H1 (cell line): ENCODE data around the gene CYP1A1. TPM values are rescaled to one million over a fixed set of nuclear protein-coding genes. Genes with fewer than 3 reads are reported as not detected.

ENCODE experiments used
- CTCF ChIA-PET: fragments of 300-600 bp; sonication (Branson Sonifier 250); formaldehyde crosslinking; loops from one replicate; lab custom pipeline; 2021; ENCODE audit not compliant: partially characterized antibody; lab: Charles Lee
- POLR2A ChIA-PET: fragments of 300-600 bp; sonication (Branson Sonifier 250); formaldehyde crosslinking; loops from one replicate; lab custom pipeline; 2021; ENCODE audit warnings: inconsistent platforms; ENCODE audit not compliant: partially characterized antibody; lab: Charles Lee
- DNase-seq, 2 experiments: peaks; one replicate each; pipeline versions ENCODE4 v3.0.0 to v3.0.0-alpha.2; 2010 to 2022; ENCODE audit warnings: low spot score in 2 of 2, low read depth in 1 of 2, mixed read lengths in 1 of 2
- FAIRE-seq: peaks from 2 replicates; lab custom pipeline; 2011; peaks lifted over from hg19 to GRCh38; lab: Jason Lieb, UNC
- H2AFZ ChIP-seq: 2 replicates; pipeline ENCODE4 v1.8.1; 2012; ENCODE audit warnings: low read length, inconsistent platforms
- H2AK5ac ChIP-seq: 2 replicates; pipeline ENCODE4 v1.6.1; 2013; ENCODE audit warnings: low read depth, low read length
- H2BK120ac ChIP-seq: replicated peaks from 2 replicates; pipeline ENCODE3; 2013; ENCODE audit warnings: low read depth, low read length, inconsistent platforms
- H2BK12ac ChIP-seq: 2 replicates; pipeline ENCODE4 v1.6.1; 2013; ENCODE audit warnings: low read depth, low read length
- H2BK15ac ChIP-seq: 2 replicates; pipeline ENCODE4 v1.6.1; 2013; ENCODE audit warnings: low read length
- H2BK20ac ChIP-seq: 2 replicates; pipeline ENCODE4 v1.6.1; 2013; ENCODE audit warnings: low read length
- H2BK5ac ChIP-seq: 2 replicates; pipeline ENCODE4 v1.6.1; 2013; ENCODE audit warnings: low read depth, low read length
- H3K14ac ChIP-seq: 2 replicates; pipeline ENCODE4 v1.6.1; 2013; ENCODE audit warnings: inconsistent platforms; ENCODE audit not compliant: insufficient read length
- H3K18ac ChIP-seq: 2 replicates; pipeline ENCODE4 v1.6.1; 2013; ENCODE audit warnings: low read length; ENCODE audit errors: extremely low read depth
- H3K23ac ChIP-seq: 2 replicates; pipeline ENCODE4 v1.6.1; 2013; ENCODE audit warnings: inconsistent platforms; ENCODE audit not compliant: insufficient read length
- H3K23me2 ChIP-seq: 2 replicates; pipeline ENCODE4 v1.6.1; 2013; ENCODE audit warnings: low read depth, low read length
- H3K27ac ChIP-seq: 2 replicates; pipeline ENCODE4 v1.6.1; 2011; ENCODE audit warnings: low read depth, low read length, inconsistent platforms
- H3K27me3 ChIP-seq, 4 experiments: replicated peaks in 1 of 4; 1 replicate in 1 of 4; 2 replicates in 3 of 4; pipeline versions ENCODE4 v1.6.1 to v1.8.1; 2011 to 2013; ENCODE audit warnings: low read length in 3 of 4, mild to moderate bottlenecking in 3 of 4, inconsistent platforms in 2 of 4, mixed read lengths in 2 of 4, moderate library complexity in 1 of 4; ENCODE audit not compliant: control insufficient read depth in 3 of 4, insufficient read depth in 3 of 4; ENCODE audit errors: extremely low read depth in 1 of 4
- H3K36me3 ChIP-seq, 4 experiments: 2 replicates each; pipeline versions ENCODE4 v1.6.1 to v1.8.1; 2011 to 2013; ENCODE audit warnings: mild to moderate bottlenecking in 4 of 4, low read length in 3 of 4, moderate library complexity in 2 of 4, control low read depth in 1 of 4, inconsistent platforms in 1 of 4; ENCODE audit not compliant: insufficient read depth in 4 of 4, control insufficient read depth in 2 of 4
- H3K4ac ChIP-seq: replicated peaks from 2 replicates; pipeline ENCODE3; 2013; ENCODE audit warnings: low read length, low read depth, mixed read lengths, inconsistent platforms; ENCODE audit not compliant: insufficient read length
- H3K4me1 ChIP-seq, 4 experiments: replicated peaks in 1 of 4; 1 replicate in 1 of 4; 2 replicates in 3 of 4; pipeline versions ENCODE4 v1.6.1 to v1.8.1; 2011 to 2013; ENCODE audit warnings: low read length in 3 of 4, inconsistent platforms in 2 of 4, mixed read lengths in 1 of 4; ENCODE audit not compliant: insufficient read depth in 4 of 4, control insufficient read depth in 3 of 4
- H3K4me2 ChIP-seq, 2 experiments: 2 replicates each; pipeline versions ENCODE4 v1.6.1 to v1.8.1; 2011 to 2013; ENCODE audit warnings: low read depth in 2 of 2, low read length in 2 of 2, control low read depth in 1 of 2, inconsistent platforms in 1 of 2, mild to moderate bottlenecking in 1 of 2; ENCODE audit not compliant: insufficient read depth in 1 of 2
- H3K4me3 ChIP-seq, 4 experiments: fragments of 200-600, 300-600 bp in 1 of 4; sonication (generic), shearing (Covaris generic), sonication (Bioruptor Twin) in 1 of 4; 2 replicates each; pipeline versions ENCODE4 v1.5.1 to v1.8.1; 2011 to 2016; ENCODE audit warnings: low read length in 4 of 4, low read depth in 3 of 4, control low read depth in 2 of 4, inconsistent platforms in 2 of 4, mild to moderate bottlenecking in 2 of 4, mixed read lengths in 1 of 4, moderate library complexity in 1 of 4; ENCODE audit not compliant: insufficient read depth in 2 of 4; ENCODE audit errors: extremely low read depth in 1 of 4
- H3K56ac ChIP-seq: replicated peaks from 2 replicates; pipeline ENCODE3; 2013; ENCODE audit warnings: low read depth, mild to moderate bottlenecking, mixed read lengths, low read length, inconsistent platforms; ENCODE audit not compliant: insufficient read length
- H3K79me1 ChIP-seq: 2 replicates; pipeline ENCODE4 v1.6.1; 2013; ENCODE audit warnings: low read depth, low read length, control low read depth
- H3K79me2 ChIP-seq, 2 experiments: 2 replicates each; pipeline versions ENCODE4 v1.6.1 to v1.8.1; 2012 to 2013; ENCODE audit warnings: low read length in 2 of 2, mild to moderate bottlenecking in 2 of 2, inconsistent platforms in 1 of 2; ENCODE audit not compliant: insufficient read depth in 2 of 2, control insufficient read depth in 1 of 2
- H3K9ac ChIP-seq, 4 experiments: replicated peaks in 1 of 4; 1 replicate in 1 of 4; 2 replicates in 3 of 4; pipeline versions ENCODE4 v1.6.1 to v1.8.1; 2011 to 2013; ENCODE audit warnings: low read depth in 3 of 4, low read length in 3 of 4, control low read depth in 2 of 4, mild to moderate bottlenecking in 2 of 4, moderate library complexity in 2 of 4, inconsistent platforms in 1 of 4; ENCODE audit errors: extremely low read depth in 1 of 4
- H3K9me3 ChIP-seq, 2 experiments: 2 replicates each; pipeline versions ENCODE4 v1.6.1 to v1.8.1; 2012 to 2013; ENCODE audit warnings: mild to moderate bottlenecking in 2 of 2, moderate library complexity in 2 of 2, control low read depth in 1 of 2, inconsistent platforms in 1 of 2, low read depth in 1 of 2, low read length in 1 of 2, mixed read lengths in 1 of 2; ENCODE audit not compliant: insufficient read depth in 2 of 2
- H4K20me1 ChIP-seq, 2 experiments: replicated peaks in 1 of 2; 2 replicates each; pipeline versions ENCODE3 to v1.8.1; 2011 to 2013; ENCODE audit warnings: inconsistent platforms in 2 of 2, low read length in 2 of 2, mild to moderate bottlenecking in 1 of 2; ENCODE audit not compliant: insufficient read depth in 2 of 2, control insufficient read depth in 1 of 2
- H4K5ac ChIP-seq: 2 replicates; pipeline ENCODE4 v1.6.1; 2013; ENCODE audit warnings: low read length, low read depth, mixed read lengths, inconsistent platforms; ENCODE audit not compliant: insufficient read length
- H4K8ac ChIP-seq: 2 replicates; pipeline ENCODE4 v1.8.0; 2013; ENCODE audit warnings: mild to moderate bottlenecking, moderate library complexity, low read length, inconsistent platforms; ENCODE audit not compliant: insufficient read depth; ENCODE audit errors: extremely low read depth
- H4K91ac ChIP-seq: replicated peaks from 2 replicates; pipeline ENCODE3; 2013; ENCODE audit warnings: low read length, mixed read lengths, inconsistent platforms; ENCODE audit not compliant: insufficient read length
- SAP30 ChIP-seq: fragments of 300-600 bp; sonication (generic); IDR thresholded peaks from 2 replicates; pipeline ENCODE4 v1.7.1; 2012; ENCODE audit warnings: low read length, moderate library complexity, mild to moderate bottlenecking, inconsistent platforms; ENCODE audit not compliant: insufficient read depth, insufficient replicate concordance
- WGBS, 2 experiments: shearing (Covaris generic) in 1 of 2; methylation state at CpG; one replicate each; pipeline versions ENCODE4 v1.1.6 to v1.1.7; 2013 to 2015; ENCODE audit warnings: low lambda C conversion rate in 2 of 2, mixed read lengths in 2 of 2, inconsistent platforms in 1 of 2, low coverage in 1 of 2, missing lambda C conversion rate in 1 of 2; ENCODE audit not compliant: insufficient replicate concordance in 2 of 2, insufficient coverage in 1 of 2, insufficient read length in 1 of 2; ENCODE audit errors: extremely low coverage in 1 of 2, missing lambda C conversion rate in 1 of 2; 5-methylcytosine and 5-hydroxymethylcytosine counted together
- polyA plus RNA-seq, 7 experiments: library from polyadenylated mRNA; depleted of rRNA in 3 of 7; stranded (reverse) in 5 of 7; unstranded in 2 of 7; fragments of >200 nt in 5 of 7; fragments of 200-250 nt in 2 of 7; gene quantifications; 1 replicate in 5 of 7; 2 replicates in 1 of 7; 4 replicates in 1 of 7; pipeline versions ENCODE4 v1.2.1 to v1.2.3, GENCODE V29; 2011 to 2013; ENCODE audit warnings: missing spikeins in 2 of 7, mixed read lengths in 2 of 7
- total RNA-seq: library from RNA; stranded (reverse); fragmentation: NEBNext Ultra II Directional; extraction: Animal tissue kit (Norgen Biotek cat#: 25700); gene quantifications from 2 replicates; pipeline ENCODE4 v1.2.1, GENCODE V29; 2021

Gene CYP1A1
- total and polyA plus RNA-seq, 2 of the 8 experiments (the other 6 are each of a cell fraction or from before 2014, with no cell fraction given) = 0.32 to 0.35 TPM

- H3K23ac ChIP-seq = no peak overlapping the region
- no peak overlapping the region for H3K4ac ChIP-seq
- FAIRE-seq = no peak
- no peak overlapping the region for H3K56ac ChIP-seq
- H3K4me1 ChIP-seq = peaks cover 0 to 4% (median 0%) of the 10 kb centered on the region in 4 experiments; a peak in 2 of 7 replicates
- 0 out of 2 replicates have a peak overlapping the region, but pooled peaks have one; percentile 33 for H2BK12ac ChIP-seq
- 0 out of 2 replicates have a peak overlapping the region, but pooled peaks have one; percentile 34 for H2BK20ac ChIP-seq
- WGBS, 2 experiments = 95% methylated on average over 20 of the region's 20 CpGs; no CpG with 5 or more reads in 1 of the 2 experiments
- H2AFZ ChIP-seq = no peak overlapping the region
- no peaks in the 10 kb centered on the region for H3K79me2 ChIP-seq
- ChIA-PET POLR2A (interaction anchor here (2.0 to 4.8 kb wide), 2 partner anchors 10 to 24 kb away, joined by 5 to 47 read pairs; partner anchors contain the start of gene CYP1A1), CTCF (interaction anchor here (1.6 to 53.7 kb wide), 7 partner anchors 11 to 125 kb away, joined by 4 to 1439 read pairs (median 5); partner anchors contain the start of gene CLK3)
- H4K20me1 ChIP-seq = no peaks in the 10 kb centered on the region
- no peak overlapping the region for H2BK120ac ChIP-seq
- H3K36me3 ChIP-seq = no peaks in the 10 kb centered on the region
- H3K4me3 ChIP-seq = no peak overlapping the region
- no peaks in the 10 kb centered on the region for H3K9me3 ChIP-seq
- no peak overlapping the region for H3K27ac ChIP-seq
- H3K79me1 ChIP-seq = no peaks in the 10 kb centered on the region
- no peak overlapping the region for H4K91ac ChIP-seq
- H3K9ac ChIP-seq = no peak overlapping the region
- no peak overlapping the region for H4K8ac ChIP-seq
- H3K27me3 ChIP-seq = peaks cover 0 to 4% (median 2%) of the 10 kb centered on the region in 4 experiments; a peak in 2 of 7 replicates
- H2BK15ac ChIP-seq = no peak overlapping the region
- no peaks in the 10 kb centered on the region for H3K23me2 ChIP-seq
- no peak overlapping the region for H2AK5ac ChIP-seq
- peak overlapping the region; percentile 32; the same call in 1 of the 2 replicates for H3K18ac ChIP-seq
- no peak for DNase-seq
- no peak overlapping the region for H3K4me2 ChIP-seq
- H2BK5ac ChIP-seq = no peak overlapping the region; the same call in 1 of the 2 replicates
- no peak overlapping the region for H4K5ac ChIP-seq
- H3K14ac ChIP-seq = no peak overlapping the region
- no peak for TF ChIP-seq SAP30
These were observed 24.5 kb upstream of the CYP1A1 start for GRCh38 chr15:74749832-74750231.
